Prostate gland (tissue), 2 donors: ENCODE measurements around the gene CARD9. TPM values are rescaled to one million over a fixed set of nuclear protein-coding genes. Genes with fewer than 3 reads are reported as not detected.

Source experiments
- DNase-seq: peaks from one replicate; pipeline ENCODE4 v3.0.0-alpha.2; 2019; ENCODE audit warnings: low spot score
- H3K27ac ChIP-seq, 2 donors: fragments of 200-600 bp; sonication (generic); 2 replicates each; pipeline ENCODE4 v1.5.1; 2017 to 2019
- H3K27me3 ChIP-seq: fragments of 200-600 bp; sonication (generic); replicated peaks from 2 replicates; pipeline ENCODE4 v1.5.1; 2019; ENCODE audit not compliant: insufficient read depth
- H3K36me3 ChIP-seq, 2 donors: fragments of 200-600 bp; sonication (generic); 1 replicate in 1 of 2; 2 replicates in 1 of 2; pipeline versions ENCODE4 v1.5.1 to v1.8.1; 2017 to 2019
- H3K4me1 ChIP-seq: fragments of 200-600 bp; sonication (generic); replicated peaks from 2 replicates; pipeline ENCODE4 v1.5.1; 2019
- H3K4me3 ChIP-seq, 2 donors: fragments of 200-600 bp; sonication (generic); 2 replicates each; pipeline ENCODE4 v1.5.1; 2017 to 2019
- H3K9me3 ChIP-seq: fragments of 200-600 bp; sonication (generic); 2 replicates; pipeline ENCODE4 v1.5.1; 2017
- POLR2A ChIP-seq: fragments of 450-650 bp; IDR thresholded peaks from one replicate; pipeline ENCODE4 v1.6.1; 2016; ENCODE audit warnings: antibody characterized with exemption, mild to moderate bottlenecking
- POLR2AphosphoS5 ChIP-seq: sonication (generic); formaldehyde crosslinking; IDR thresholded peaks from one replicate; pipeline ENCODE4 v1.6.1; 2017; ENCODE audit warnings: antibody characterized with exemption
- WGBS: methylation state at CpG from one replicate; pipeline ENCODE4 v1.1.5; 2018; 5-methylcytosine and 5-hydroxymethylcytosine counted together
- intact Hi-C: fragments of 100-400 bp; cut with DNase I; formaldehyde crosslinking; loops from one replicate; pipeline ENCODE4 v1.14.2; 2022
- total RNA-seq, 2 donors: library from RNA; depleted of rRNA; stranded (reverse); fragments of >200 nt; gene quantifications; one replicate each; pipeline ENCODE4 v1.1.0, GENCODE V29; 2016
- TF ChIP-seq, protein P1 (sequence below), 4 experiments: fragments of 200-600 bp in 2 of 4; fragments of 450-650 bp in 2 of 4; sonication (generic) in 2 of 4; IDR thresholded peaks; 1 replicate in 3 of 4; 2 replicates in 1 of 4; pipeline ENCODE4 v1.5.1; 2016 to 2019; ENCODE audit warnings: antibody characterized with exemption in 4 of 4, mild to moderate bottlenecking in 2 of 4, moderate library complexity in 2 of 4

Gene CARD9
- total RNA-seq, 2 donors from 2014 or later, result 1.5 to 3.4 TPM

DNA sequence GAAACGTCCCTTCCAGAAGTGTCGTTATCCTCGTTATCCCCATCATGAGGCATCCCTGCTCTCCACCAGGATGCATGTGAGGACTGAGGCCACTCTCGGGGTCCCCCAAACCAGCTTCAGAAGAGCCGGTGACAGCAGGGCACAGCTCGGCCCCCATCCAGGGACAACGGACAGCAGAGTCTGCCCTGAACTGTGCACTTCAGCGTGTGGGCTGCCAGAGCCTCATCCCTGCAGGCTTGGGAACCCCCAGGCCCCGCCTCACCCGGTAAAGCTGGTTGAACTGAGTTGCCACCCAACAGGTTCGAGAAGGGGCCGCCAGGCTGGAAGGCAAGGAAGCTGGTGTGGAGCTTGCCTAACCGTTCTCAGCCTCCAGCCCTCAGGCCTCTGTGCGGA lies 710 bp upstream of the CARD9 start:
- DNase-seq, result no peak
- no peak overlapping the region for H3K4me3 ChIP-seq
- H3K27ac ChIP-seq, result no peak overlapping the region
- no peaks in the 10 kb centered on the region for H3K27me3 ChIP-seq
- intact Hi-C loops, result no loop called here
- H3K36me3 ChIP-seq, result no peaks in the 10 kb centered on the region
- TF ChIP-seq POLR2A (no peak), POLR2AphosphoS5 (no peak)
- TF ChIP-seq, protein P1, sequence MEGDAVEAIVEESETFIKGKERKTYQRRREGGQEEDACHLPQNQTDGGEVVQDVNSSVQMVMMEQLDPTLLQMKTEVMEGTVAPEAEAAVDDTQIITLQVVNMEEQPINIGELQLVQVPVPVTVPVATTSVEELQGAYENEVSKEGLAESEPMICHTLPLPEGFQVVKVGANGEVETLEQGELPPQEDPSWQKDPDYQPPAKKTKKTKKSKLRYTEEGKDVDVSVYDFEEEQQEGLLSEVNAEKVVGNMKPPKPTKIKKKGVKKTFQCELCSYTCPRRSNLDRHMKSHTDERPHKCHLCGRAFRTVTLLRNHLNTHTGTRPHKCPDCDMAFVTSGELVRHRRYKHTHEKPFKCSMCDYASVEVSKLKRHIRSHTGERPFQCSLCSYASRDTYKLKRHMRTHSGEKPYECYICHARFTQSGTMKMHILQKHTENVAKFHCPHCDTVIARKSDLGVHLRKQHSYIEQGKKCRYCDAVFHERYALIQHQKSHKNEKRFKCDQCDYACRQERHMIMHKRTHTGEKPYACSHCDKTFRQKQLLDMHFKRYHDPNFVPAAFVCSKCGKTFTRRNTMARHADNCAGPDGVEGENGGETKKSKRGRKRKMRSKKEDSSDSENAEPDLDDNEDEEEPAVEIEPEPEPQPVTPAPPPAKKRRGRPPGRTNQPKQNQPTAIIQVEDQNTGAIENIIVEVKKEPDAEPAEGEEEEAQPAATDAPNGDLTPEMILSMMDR (IDR thresholded peaks at IDR 0.05), result no peak
- 75% methylated on average over 14 of the region's 14 CpGs for WGBS
- H3K4me1 ChIP-seq, result no peaks in the 10 kb centered on the region
- H3K9me3 ChIP-seq, result no peaks in the 10 kb centered on the region

DNA sequence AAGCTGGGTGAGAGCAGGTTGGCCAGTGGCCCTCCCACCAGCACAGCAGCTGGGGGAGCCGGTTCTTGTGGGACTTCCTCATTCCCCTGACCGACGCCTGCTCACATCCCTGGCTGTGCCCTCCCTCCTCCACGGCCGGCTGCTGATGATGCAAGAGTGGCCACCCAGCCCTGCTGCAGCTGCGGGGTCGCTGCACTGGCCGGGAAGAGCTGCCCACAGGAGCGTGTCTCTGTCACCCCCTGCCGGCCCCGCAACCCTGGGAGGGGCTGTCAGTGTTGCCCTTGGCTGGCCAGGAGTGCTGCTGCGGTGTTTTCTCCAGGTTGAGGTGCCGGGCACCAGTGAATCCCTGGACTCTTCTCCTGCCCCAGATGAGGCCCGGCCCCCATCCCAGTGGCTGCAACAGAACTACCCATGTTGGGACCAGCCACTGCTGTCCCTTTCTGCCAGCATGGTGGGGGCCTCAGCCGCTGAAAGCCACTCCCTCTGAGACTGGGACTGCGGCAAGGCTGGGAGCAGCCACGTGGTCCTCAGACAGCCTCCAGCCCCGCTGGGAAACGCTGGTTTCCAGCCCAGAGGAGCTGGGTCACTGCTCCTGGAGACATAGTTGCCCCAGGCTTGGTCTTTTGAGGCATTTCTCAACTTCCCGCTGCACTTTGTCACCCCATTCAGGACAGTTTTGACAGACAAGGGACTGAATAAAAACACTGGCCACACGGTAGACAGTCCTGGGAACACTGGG lies 739 bp downstream of the CARD9 start:
- H3K27ac ChIP-seq, result no peak overlapping the region
- no peaks in the 10 kb centered on the region for H3K9me3 ChIP-seq
- no peaks in the 10 kb centered on the region for H3K27me3 ChIP-seq
- H3K36me3 ChIP-seq, result no peaks in the 10 kb centered on the region
- 31% methylated on average over 21 of the region's 21 CpGs for WGBS
- no peak overlapping the region for H3K4me3 ChIP-seq
- intact Hi-C loops, result no loop called here
- TF ChIP-seq POLR2A, result no peak
- TF ChIP-seq, protein P1 (IDR thresholded peaks at IDR 0.05), result peak in 1 of 4 experiments; percentile 2
- peak; percentile 54 for DNase-seq
- no peaks in the 10 kb centered on the region for H3K4me1 ChIP-seq

DNA sequence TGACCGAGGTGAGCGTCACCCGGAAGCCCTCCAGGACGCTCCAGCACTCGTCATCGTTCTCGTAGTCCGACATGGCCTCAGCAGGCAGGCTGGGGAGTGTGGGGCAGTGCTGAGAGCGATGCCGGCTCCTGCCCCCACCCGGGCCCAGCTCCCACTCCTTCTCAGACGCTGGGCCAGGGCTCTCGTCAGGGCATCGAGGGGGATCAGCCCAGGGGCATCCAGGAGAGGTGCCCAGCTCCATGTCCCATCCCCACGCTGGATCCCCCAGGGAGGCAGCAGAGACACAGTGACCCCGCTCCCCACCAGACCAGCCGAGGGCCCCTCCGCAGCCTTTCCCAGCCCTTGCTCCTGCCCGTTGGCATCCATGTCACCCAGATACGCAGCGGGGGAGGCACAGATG lies 1.5 kb downstream of the CARD9 start:
- no peak for DNase-seq
- WGBS, result 89% methylated on average over 21 of the region's 21 CpGs
- no peaks in the 10 kb centered on the region for H3K9me3 ChIP-seq
- intact Hi-C loops, result no loop called here
- no peaks in the 10 kb centered on the region for H3K27me3 ChIP-seq
- no peak overlapping the region for H3K27ac ChIP-seq
- H3K36me3 ChIP-seq, result no peaks in the 10 kb centered on the region
- no peaks in the 10 kb centered on the region for H3K4me1 ChIP-seq
- TF ChIP-seq, protein P1 (IDR thresholded peaks at IDR 0.05), result no peak
- TF ChIP-seq POLR2AphosphoS5 (no peak), POLR2A (no peak)
- H3K4me3 ChIP-seq, result no peak overlapping the region

DNA sequence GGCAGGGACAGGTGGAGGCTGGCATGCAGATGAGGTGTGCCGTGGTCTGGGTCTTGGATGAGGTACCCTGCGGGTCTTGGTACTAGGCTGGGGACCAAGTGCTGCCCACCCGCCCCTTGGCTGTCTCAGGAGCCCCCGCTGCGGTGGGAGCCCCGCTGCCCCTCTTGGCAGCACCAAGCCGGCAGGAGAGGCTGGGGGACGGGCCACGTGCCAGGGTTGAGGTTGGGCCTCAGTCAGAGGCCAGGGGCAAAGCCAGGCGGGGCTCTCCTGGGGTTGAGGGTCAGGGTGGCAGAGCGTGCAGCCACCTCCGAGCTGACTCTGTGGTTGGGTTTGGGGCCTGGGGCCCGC lies 2.0 kb downstream of the CARD9 start:
- DNase-seq, result no peak
- H3K4me3 ChIP-seq, result no peak overlapping the region
- no peaks in the 10 kb centered on the region for H3K27me3 ChIP-seq
- TF ChIP-seq POLR2A (no peak), POLR2AphosphoS5 (no peak)
- TF ChIP-seq, protein P1 (IDR thresholded peaks at IDR 0.05), result no peak
- H3K9me3 ChIP-seq, result no peaks in the 10 kb centered on the region
- H3K27ac ChIP-seq, result no peak overlapping the region
- H3K4me1 ChIP-seq, result no peaks in the 10 kb centered on the region
- no peaks in the 10 kb centered on the region for H3K36me3 ChIP-seq
- 91% methylated on average over 9 of the region's 13 CpGs for WGBS
- intact Hi-C loops, result no loop called here
